GM19025 (cell line): ENCODE results near the gene DIP2C.
"Not testable (repeated sequence)": the region's sequence is repeated elsewhere in the genome, so short reads cannot be mapped to it uniquely, and the experiment has no call there.

Experiments
- ATAC-seq: cut with Tn5 transposase; IDR thresholded peaks from one replicate; pipeline ENCODE4 v1.9.1; 2021; ENCODE audit warnings: mild to moderate bottlenecking, low read depth, moderate library complexity; ENCODE audit not compliant: unreplicated experiment

DIP2C gene

GRCh38 chr10:543862-544822 is 145.3 kb downstream of the DIP2C start:
- no peak for ATAC-seq

- ATAC-seq, result no peak
Measured at GRCh38 chr10:543131-543530, 146.3 kb downstream of the DIP2C start.

GRCh38 chr10:541750-542371 is 147.6 kb downstream of the DIP2C start:
- no peak for ATAC-seq

GRCh38 chr10:541041-541440 is 148.4 kb downstream of the DIP2C start:
- ATAC-seq, result no peak

GRCh38 chr10:538895-539294 is 150.6 kb downstream of the DIP2C start:
- ATAC-seq, result no peak

- ATAC-seq, result no peak
Measured at GRCh38 chr10:536935-537334, 152.5 kb downstream of the DIP2C start.

GRCh38 chr10:536371-536925 is 153.0 kb downstream of the DIP2C start:
- ATAC-seq, result no peak

GRCh38 chr10:535952-536351 is 153.5 kb downstream of the DIP2C start:
- no peak for ATAC-seq

GRCh38 chr10:535051-535450 is 154.4 kb downstream of the DIP2C start:
- ATAC-seq, result no peak

GRCh38 chr10:534047-534566 is 155.4 kb downstream of the DIP2C start:
- no peak for ATAC-seq

- ATAC-seq, result no peak
Measured at GRCh38 chr10:533611-534010, 155.9 kb downstream of the DIP2C start.

GRCh38 chr10:533186-533585 is 156.3 kb downstream of the DIP2C start:
- ATAC-seq, result no peak

GRCh38 chr10:532331-532730 is 157.1 kb downstream of the DIP2C start:
- not testable (repeated sequence) for ATAC-seq

- no peak for ATAC-seq
Measured at GRCh38 chr10:531541-531940, 157.9 kb downstream of the DIP2C start.

- no peak for ATAC-seq
Measured at GRCh38 chr10:530717-531116, 158.8 kb downstream of the DIP2C start.

- no peak for ATAC-seq
Measured at GRCh38 chr10:529468-530230, 159.8 kb downstream of the DIP2C start.

GRCh38 chr10:528173-529165 is 161.0 kb downstream of the DIP2C start:
- no peak for ATAC-seq

GRCh38 chr10:527416-527815 is 162.1 kb downstream of the DIP2C start:
- ATAC-seq, result no peak

- no peak for ATAC-seq
Measured at GRCh38 chr10:526651-527312, 162.7 kb downstream of the DIP2C start.
